Fibroblast of upper back skin (primary cell): ENCODE measurements around the gene SPRED3.
"Not testable (repeated sequence)": the region's sequence is repeated elsewhere in the genome, so short reads cannot be mapped to it uniquely, and the experiment has no call there.

Experiments used
- DNase-seq: peaks from one replicate; pipeline ENCODE4 v3.0.0-alpha.2; 2013

The SPRED3 gene

DNA sequence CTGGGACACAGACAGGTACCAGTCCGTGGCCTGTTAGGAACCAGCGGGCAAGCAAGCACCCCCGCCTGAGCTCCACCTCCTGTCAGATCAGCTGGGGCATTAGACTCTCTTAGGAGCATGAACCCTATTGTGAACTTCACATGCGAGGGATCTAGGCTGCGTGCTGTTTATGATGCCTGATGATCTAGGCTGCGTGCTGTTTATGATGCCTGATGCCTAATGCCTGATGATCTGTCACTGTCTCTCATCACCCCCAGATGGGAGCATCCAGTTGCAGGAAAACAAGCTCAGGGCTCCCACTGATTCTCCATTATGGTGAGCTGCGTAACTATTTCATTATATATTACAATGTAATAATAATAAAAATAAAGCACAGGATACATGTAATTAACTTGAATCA is 33.9 kb downstream of the SPRED3 start:
- no peak for DNase-seq

DNA sequence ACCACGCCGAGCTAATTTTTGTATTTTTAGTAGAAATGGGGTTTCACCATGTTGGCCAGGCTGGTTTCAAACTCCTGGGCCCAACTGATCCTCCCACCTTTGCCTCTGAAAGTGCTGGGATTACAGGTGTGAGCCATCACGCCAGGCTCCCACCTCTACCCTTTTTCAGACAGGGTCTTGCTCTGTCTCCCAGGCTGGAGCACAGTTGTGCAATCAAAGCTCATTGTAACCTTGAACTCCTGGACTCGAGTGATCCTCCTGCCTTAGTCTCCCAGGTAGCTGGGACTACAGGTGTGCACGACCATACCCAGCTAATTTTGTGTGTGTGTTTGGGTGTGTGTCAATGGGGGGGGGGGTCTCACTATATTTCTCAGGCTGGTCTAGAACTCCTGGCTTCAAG is 35.8 kb downstream of the SPRED3 start:
- no peak for DNase-seq

DNA sequence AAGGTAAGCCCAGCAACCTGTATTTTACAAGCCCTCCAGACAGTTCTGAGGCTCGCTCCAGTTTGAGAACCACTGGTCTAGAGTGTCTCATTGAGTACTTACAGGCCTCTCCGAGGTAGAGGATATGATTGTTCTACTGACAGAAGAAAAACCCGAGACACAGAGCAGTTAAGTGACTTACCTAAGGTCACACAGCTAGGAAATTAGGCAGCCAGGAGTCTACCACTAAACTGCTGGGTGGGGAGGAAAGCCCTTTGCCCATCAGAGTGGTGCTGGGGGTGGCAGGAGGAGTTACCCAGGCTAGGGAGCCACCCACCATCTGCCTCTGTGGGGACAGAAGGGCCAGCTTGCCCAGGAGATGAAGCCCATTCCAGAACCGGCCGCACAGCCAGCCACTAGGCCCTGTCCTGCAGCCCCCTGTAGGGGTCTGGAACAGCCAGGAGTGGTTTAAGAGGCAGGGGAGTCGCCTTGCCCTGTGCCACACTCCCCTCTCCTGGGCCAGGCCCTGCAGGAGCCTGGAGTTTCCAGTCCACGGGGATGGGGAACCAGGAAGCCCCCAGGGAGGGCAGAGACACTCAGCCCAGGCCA is 36.8 kb downstream of the SPRED3 start:
- no peak for DNase-seq

DNA sequence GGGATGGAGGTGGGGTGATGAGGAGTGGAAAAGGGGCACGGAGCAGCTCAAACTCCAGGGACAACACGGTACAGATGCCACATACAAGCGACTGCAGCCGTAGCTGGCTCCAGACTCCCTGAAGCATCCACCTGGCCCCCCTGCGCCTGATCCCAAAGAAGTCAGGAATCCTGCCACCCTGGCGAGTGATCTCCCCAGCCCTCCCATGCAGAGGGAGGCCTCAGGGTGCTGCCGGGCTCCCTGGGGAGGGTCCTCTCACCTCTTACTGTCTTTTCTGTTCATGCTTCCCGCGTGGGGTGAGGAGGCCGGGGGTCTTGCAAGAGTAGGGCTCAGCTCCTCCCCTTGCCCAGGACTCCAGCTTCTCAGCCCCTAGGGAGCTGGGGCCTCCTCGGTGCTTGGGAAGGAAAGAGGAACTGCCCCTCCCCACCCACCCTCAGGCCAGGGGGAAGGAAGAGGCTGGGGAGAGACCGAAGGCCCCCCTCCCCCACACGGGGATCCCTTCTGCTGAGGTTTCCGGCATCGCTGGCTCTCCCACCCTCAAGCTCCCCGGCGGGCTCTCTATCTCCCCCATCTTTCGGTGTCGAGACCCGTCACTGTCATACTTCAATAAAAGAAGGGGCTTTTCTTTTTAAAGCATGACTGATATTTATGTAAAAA is 37.4 kb downstream of the SPRED3 start, which contains the start of gene RASGRP4:
Gene RASGRP4 (minus strand): TSS at position 410 of the 657 bp plus-strand sequence. CDS start 128 bp downstream, at position 282.
- no peak for DNase-seq

DNA sequence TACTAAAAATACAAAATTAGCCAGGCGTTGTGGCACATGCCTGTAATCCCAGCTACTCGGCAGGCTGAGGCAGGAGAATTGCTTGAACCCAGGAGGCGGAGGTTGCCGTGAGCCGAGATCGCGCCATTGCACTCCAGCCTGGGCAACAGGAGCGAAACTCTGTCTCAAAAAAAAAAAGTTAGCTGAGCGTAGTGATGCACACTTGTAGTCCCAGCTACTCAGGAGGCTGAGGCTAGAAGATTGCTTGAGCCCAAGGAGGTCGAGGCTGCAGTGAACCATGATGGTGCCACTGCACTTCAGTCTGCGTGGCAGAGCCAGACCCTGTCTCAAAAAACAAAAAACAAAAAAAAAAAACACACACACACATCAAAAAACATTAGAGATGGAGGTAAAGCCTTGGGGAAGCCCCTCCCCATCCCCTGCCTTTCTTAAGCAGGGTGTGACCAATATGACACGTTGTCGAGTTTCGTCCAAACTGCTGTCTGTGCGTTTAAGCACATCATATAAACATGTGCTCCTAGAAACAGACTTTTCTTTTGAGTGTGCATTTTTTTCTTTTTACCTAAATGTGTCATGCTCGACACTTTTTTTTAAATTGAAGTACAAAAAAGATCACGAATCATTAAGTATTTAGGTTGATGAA is 38.7 kb downstream of the SPRED3 start:
- not testable (repeated sequence) for DNase-seq

DNA sequence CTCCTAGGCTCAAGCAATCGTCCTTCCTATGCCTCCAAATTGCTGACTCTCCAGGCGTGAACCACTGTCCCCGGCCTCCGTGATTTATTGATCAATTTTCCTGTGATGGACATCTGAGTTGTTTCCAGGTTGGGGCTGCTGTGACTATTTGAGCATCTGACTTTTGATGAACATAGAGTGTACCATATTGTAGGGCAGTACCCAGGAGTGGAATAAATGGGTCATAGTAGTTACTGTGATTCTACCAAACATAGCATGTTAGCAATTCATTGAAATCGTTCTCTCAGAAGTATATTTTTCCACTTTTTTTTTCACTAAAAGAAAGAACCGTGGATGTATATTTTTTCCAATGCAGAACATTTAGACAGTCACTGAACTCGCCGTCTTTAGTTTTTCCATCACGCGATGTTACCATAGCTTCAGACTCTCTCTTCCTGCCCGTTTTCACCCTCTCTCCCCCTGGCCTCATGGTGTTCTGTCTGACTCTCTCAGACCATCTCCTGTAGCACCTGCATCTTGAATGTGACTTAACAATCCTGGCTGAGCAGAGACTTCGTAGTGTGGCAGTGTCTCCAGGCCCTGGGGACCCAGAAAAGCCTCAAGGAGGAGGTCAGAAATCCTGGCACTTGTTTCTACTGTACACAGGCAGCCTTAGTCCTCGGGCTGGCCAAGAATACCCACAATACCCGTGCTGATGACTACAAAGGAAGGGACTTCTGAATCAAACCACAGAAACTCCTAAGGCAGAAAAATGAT is 40.7 kb downstream of the SPRED3 start:
- no peak for DNase-seq

DNA sequence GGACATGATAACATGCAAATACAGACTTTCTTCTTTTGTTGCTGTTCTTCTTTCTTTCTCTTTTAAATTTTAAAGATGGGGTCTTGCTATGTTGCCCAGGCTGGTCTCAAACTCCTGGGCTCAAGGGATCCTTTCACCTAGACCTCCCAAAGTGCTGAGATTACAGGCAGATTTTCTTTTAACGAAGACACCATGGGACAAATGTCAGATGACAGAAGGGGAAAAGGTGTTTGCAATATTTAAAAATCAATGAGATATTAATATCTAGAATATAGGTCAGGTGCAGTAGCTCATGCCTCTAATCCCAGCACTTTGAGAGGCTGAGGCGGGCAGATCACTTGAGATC is 41.3 kb downstream of the SPRED3 start:
- no peak for DNase-seq

DNA sequence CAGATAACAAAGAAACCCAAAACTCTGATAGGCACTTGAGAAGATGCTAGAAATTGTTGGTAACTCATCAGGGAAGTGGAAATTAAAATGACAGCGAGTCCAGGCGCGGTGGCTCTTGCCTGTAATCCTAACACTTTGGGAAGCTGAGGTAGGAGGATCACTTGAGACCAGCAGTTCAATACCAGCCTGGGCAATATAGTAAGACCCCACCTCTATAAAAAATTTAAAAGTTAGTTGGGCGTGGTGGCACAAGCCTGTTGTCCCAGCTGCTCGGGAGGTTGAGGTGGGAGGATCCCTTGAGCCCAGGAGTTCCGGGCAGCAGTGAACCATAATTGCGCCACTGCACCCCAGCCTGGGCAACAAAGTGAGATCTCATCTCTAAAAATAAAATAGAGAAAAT is 42.4 kb downstream of the SPRED3 start:
- DNase-seq, result no peak

DNA sequence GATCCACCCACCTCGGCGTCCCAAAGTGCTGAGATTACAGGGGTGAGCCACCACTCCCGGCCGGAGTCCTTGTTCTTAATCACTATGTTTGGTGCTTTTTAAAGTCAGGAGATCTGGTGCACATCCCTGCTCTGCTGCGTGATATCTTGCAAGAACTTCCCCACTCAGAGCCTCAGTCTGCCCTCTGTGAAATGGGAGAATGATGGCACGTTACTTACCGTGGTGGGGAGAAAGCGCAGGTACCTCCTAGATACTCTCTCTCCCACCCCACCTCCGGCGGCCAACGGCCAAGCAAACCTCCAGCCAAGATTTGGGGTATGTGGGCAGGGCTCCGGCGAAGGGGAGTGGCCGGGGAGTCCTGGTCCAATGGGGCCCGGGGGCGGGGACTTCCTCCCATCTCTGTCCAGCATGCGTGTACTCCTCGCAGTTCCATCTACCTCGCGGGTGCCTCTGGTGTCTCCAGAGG is 44.8 kb downstream of the SPRED3 start, which contains the start of gene RYR1:
Gene RYR1 (plus strand): TSS at position 424 of the 466 bp plus-strand sequence. CDS start 139 bp downstream, outside the sequence.
- DNase-seq, result no peak

DNA sequence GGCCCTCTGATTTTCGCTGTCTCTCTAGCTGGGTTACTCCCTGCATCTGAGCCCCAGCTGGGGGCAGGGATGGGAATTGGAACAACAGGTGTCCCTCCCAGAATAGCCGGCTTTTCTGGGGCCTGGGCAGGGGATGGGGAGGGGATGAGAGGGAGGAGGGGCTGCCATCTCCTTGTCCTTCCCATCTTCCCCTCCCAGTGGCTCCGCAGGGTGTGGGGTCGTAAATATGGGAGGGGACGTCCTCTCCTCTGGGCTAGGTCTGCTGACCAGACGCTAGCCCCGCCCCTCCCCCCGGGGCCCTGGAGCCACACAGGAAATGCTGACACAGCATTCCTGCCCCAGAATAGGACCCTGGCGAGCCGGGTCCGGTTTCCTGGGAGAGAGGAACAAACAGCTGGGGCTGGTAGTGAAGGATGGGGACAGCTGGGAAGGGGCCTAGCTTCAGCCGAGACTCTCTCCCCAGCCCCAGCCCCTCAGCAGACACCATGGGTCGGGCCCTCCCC is 46.1 kb downstream of the SPRED3 start:
- no peak for DNase-seq

DNA sequence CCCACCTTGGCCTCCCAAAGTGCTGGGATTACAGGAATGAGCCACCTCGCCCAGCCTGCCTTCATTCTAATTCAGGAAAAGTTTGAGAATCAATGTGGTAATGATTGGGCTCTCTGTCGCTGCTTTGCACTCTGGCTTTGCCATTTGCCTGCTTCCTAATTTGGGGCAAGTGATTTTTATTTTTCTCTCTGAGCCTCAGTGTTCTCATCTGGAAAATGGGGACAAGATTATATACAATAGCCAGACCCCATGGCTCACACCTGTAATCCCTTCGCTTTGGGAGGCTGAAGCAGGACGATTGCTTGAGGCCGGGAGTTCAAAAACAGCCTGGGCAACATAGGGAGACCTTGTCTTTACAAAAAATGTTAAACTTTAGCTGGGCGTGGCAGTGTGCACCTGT is 48.8 kb downstream of the SPRED3 start:
- no peak for DNase-seq

DNA sequence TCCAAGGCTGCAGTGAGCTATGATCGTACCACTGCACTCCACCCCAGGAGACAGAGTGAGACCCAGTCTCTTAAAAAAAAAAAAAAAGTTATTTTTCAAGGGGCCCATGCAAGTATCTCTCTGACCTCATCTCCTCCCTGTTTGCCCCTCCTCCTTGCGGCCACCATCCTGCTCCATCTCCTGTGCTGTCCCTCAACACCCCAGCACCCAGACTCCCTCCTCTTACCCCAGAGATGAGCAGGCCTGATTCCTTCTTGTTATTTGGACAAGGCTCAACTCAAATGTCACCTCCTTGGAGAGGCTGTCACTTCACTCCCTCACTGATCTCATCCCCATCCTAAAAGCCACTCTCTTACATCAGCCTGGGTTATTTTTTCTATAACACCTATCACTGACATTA is 49.4 kb downstream of the SPRED3 start:
- DNase-seq, result no peak

DNA sequence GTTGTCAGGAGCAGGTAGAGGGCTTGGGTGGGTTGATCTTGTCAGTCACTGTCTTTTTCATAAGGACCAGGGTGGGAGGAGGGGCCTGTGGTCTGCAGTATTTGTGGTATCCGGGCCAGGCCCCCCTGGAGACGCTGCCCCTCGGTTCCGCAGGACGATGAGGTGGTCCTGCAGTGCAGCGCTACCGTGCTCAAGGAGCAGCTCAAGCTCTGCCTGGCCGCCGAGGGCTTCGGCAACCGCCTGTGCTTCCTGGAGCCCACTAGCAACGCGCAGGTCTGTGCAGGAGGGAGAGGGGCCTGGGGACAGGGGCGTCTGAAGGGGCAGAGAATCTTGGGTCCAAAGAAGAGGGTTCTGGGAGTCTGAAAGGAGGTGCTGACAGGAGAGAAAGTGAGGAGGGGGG is 52.1 kb downstream of the SPRED3 start:
- DNase-seq, result no peak

DNA sequence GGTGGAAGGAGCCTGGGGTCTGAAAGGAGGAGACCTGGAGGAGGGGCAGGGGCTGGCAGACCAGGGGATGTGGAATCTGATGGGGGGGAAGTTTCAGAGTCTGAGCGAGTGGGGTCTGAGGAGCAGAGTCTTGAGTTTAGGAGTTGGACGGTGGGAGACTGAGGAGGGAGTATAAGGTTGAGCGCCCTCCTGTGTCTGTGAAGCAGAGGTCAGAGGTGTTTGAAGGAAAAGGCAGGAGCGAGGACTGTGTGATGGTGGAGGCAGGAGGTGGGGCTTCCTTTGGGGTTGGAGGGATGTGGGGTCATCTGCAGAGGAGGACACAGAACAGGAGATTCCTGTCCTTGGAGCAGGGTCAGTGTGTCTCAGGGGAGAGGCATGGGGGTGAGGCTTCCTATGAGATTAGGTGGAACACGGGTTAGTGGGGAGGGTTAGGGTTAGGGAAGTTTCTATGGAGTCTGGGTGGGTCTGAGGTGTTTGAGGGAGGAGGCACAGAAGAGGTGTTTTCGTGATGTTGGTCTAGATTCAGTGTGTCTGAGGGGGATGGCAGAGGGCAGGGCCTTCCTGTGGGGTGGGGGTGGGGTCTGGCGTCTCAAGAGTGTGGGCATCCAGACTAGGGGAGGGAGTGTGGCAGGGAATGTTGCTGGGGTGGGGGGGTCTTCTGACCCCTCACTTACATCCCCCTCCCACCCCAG is 53.3 kb downstream of the SPRED3 start:
- DNase-seq, result no peak

DNA sequence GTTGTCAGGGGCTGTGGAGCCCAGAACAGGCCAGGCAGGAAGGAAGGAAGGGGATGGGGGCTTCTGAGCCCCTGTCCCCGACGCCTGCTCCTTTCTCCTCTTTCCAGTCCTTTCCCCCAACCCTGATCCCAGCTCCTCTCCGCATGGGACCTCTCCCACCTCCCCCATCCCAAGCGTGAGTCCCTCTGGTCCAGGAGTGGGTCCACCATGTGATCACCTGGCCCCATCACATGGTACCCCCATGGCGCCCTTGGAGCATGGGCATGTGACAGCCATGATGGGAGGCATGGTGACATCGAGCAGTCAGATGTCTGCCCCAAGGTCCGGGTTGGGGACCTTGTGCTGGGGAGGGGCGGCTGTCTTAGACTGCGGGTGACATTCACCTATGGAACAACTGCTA is 54.2 kb downstream of the SPRED3 start:
- DNase-seq, result no peak

DNA sequence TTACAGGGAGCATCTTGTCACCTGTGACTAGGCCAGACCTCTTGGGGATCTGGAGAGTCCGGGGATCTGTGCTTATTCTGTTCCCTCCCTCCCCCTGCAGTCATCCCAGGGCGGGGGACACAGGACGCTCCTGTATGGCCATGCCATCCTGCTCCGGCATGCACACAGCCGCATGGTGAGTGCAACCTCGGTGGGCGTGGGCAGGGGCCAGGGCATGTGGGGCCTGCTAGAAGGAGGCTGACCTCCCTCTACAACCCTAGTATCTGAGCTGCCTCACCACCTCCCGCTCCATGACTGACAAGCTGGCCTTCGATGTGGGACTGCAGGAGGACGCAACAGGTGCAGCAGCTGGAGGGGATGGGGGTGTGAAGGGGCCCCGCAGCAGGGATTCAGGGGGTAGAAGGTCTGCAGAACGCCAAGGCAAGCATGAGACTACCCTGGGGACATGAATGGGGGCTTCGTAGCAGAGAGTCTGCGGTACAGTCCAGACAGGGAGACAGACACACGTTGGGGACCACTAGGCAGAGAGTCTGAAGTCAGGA is 55.0 kb downstream of the SPRED3 start:
- DNase-seq, result no peak

DNA sequence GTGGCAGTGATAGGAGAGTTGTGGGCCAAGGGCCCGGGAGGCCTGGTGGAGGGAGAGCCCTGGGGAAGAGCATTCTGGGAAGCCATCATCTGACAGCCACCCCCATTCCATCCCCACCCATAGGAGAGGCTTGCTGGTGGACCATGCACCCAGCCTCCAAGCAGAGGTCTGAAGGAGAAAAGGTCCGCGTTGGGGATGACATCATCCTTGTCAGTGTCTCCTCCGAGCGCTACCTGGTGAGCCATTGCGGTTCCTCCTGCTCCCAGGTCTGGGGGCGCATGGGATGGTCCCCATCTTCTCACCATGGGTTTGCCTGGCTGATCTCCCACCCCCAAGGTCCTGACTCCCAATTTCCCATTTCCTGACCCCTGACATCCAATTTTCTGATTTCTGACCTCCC is 55.5 kb downstream of the SPRED3 start:
- DNase-seq, result no peak

DNA sequence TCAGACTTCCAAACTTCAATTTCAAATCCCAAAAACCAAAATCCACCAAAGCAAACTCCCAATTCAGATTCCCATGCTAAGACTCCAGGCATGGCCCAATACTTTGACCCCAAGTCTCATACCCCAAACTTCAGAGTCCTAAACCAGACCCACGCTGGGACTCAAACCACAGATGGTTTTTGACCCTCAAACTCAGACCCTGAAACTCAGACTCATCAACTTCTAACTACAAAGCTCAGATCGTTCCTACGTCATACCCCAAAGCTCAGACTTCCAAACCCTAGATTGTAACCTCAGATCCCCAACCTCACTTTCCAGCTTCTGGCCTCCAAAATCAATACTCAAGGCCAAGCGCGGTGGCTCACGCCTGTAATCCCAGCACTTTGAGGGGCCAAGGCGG is 56.9 kb downstream of the SPRED3 start:
- no peak for DNase-seq

DNA sequence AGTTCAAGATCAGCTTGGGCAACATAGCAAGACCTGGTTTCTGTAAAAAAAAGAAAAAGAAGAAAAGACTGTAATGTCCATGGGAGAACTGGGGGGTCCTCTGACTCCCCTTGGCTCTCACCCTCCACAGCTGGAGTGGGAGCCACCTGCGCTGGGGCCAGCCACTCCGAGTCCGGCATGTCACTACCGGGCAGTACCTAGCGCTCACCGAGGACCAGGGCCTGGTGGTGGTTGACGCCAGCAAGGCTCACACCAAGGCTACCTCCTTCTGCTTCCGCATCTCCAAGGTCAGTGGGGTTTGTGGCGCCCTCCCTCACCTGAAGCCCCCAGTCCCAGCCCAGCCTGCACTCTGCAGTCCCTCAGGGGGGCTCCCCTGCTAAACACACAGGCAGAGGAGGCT is 59.7 kb downstream of the SPRED3 start:
- no peak for DNase-seq
